HepG2 (cell line): ENCODE results near the gene PIM3. TPM values are rescaled to one million over a fixed set of nuclear protein-coding genes. Genes with fewer than 3 reads are reported as not detected.

Experiments used
- ATM ChIP-seq: fragments of 450-650 bp; IDR thresholded peaks from 2 replicates; pipeline ENCODE4 v1.7.1; 2017; ENCODE audit warnings: mild to moderate bottlenecking, borderline replicate concordance
- BCL3 ChIP-seq: sonication (generic); formaldehyde crosslinking; IDR thresholded peaks from 2 replicates; pipeline ENCODE4 v1.5.1; 2020; ENCODE audit warnings: mild to moderate bottlenecking, missing genetic modification reagents, moderate library complexity
- DZIP1 ChIP-seq: sonication (generic); formaldehyde crosslinking; IDR thresholded peaks from 2 replicates; pipeline ENCODE4 v1.5.0; 2020; ENCODE audit warnings: mild to moderate bottlenecking, missing genetic modification reagents
- ELF4 ChIP-seq: sonication (generic); formaldehyde crosslinking; IDR thresholded peaks from 2 replicates; pipeline ENCODE4 v1.5.0; 2020; ENCODE audit warnings: missing genetic modification reagents, mild to moderate bottlenecking, moderate library complexity, borderline replicate concordance
- ETV5 ChIP-seq: IDR thresholded peaks from 2 replicates; pipeline ENCODE4 v1.6.1; 2018; ENCODE audit warnings: missing biosample characterization, missing genetic modification reagents, inconsistent platforms, borderline replicate concordance
- HCFC1 ChIP-seq: fragments of 150-350 bp; IDR thresholded peaks from 2 replicates; pipeline ENCODE4 v1.6.1; 2014; ENCODE audit warnings: low read depth, low read length
- HMG20A ChIP-seq: IDR thresholded peaks from 2 replicates; pipeline ENCODE4 v1.6.1; 2016; ENCODE audit warnings: borderline replicate concordance
- MATR3 ChIP-seq: sonication (generic); formaldehyde crosslinking; IDR thresholded peaks from 2 replicates; pipeline ENCODE4 v1.4.0; 2020; ENCODE audit warnings: missing genetic modification reagents
- NFIB ChIP-seq: sonication (generic); formaldehyde crosslinking; IDR thresholded peaks from 2 replicates; pipeline ENCODE4 v1.9.0; 2021; ENCODE audit warnings: missing genetic modification reagents, mild to moderate bottlenecking, borderline replicate concordance
- PCBP2 ChIP-seq: fragments of 200-400 bp; formaldehyde crosslinking; optimal IDR thresholded peaks from 2 replicates; pipeline ENCODE3; 2018; ENCODE audit warnings: low read length, low read depth; ENCODE audit not compliant: poor library complexity, severe bottlenecking
- TEF ChIP-seq: sonication (generic); formaldehyde crosslinking; IDR thresholded peaks from 2 replicates; pipeline ENCODE4 v1.5.0; 2020; ENCODE audit warnings: missing genetic modification reagents
- TGIF2 ChIP-seq: IDR thresholded peaks from 2 replicates; pipeline ENCODE4 v1.6.1; 2016; ENCODE audit warnings: control low read depth, missing compliant biosample characterization
- TOE1 ChIP-seq: sonication (generic); formaldehyde crosslinking; IDR thresholded peaks from 2 replicates; pipeline ENCODE4 v1.4.0; 2020; ENCODE audit warnings: mild to moderate bottlenecking, missing genetic modification reagents
- TSC22D2 ChIP-seq: sonication (generic); formaldehyde crosslinking; IDR thresholded peaks from 2 replicates; pipeline ENCODE4 v1.5.1; 2020; ENCODE audit warnings: missing genetic modification reagents, mild to moderate bottlenecking, borderline replicate concordance
- ZNF251 ChIP-seq: sonication (generic); formaldehyde crosslinking; IDR thresholded peaks from 2 replicates; pipeline ENCODE4 v1.9.0; 2021; ENCODE audit warnings: mild to moderate bottlenecking, missing genetic modification reagents
- ZNF263 ChIP-seq: sonication (generic); formaldehyde crosslinking; IDR thresholded peaks from 2 replicates; pipeline ENCODE4 v1.4.0; 2020; ENCODE audit warnings: missing genetic modification reagents
- ZNF3 ChIP-seq: IDR thresholded peaks from 2 replicates; pipeline ENCODE4 v1.7.0; 2017; ENCODE audit warnings: inconsistent platforms
- ZNF484 ChIP-seq: sonication (generic); formaldehyde crosslinking; IDR thresholded peaks from 2 replicates; pipeline ENCODE4 v1.5.1; 2020; ENCODE audit warnings: mild to moderate bottlenecking, low read depth, missing genetic modification reagents, borderline replicate concordance
- ZNF564 ChIP-seq: sonication (generic); formaldehyde crosslinking; IDR thresholded peaks from 2 replicates; pipeline ENCODE4 v1.8.1; 2023; ENCODE audit warnings: mild to moderate bottlenecking, missing genetic modification reagents
- ZNF629 ChIP-seq: sonication (generic); formaldehyde crosslinking; conservative IDR thresholded peaks from 2 replicates; pipeline ENCODE4 v1.5.0; 2020; ENCODE audit warnings: missing genetic modification reagents
- ZNF687 ChIP-seq: sonication (generic); formaldehyde crosslinking; IDR thresholded peaks from 2 replicates; pipeline ENCODE4 v1.5.1; 2020; ENCODE audit warnings: mild to moderate bottlenecking, missing genetic modification reagents, moderate library complexity
- polyA plus RNA-seq, 8 experiments: library from polyadenylated mRNA; depleted of rRNA in 3 of 8; stranded (reverse) in 7 of 8; unstranded in 1 of 8; fragments of >200 nt; fragmentation: Illumina TruSeq in 4 of 8; extraction: Trizol in 4 of 8; gene quantifications; 2 replicates each; pipeline versions ENCODE4 v1.2.1 to v1.2.3, GENCODE V29; 2011 to 2016; ENCODE audit warnings: low read depth in 4 of 8, missing spikeins in 1 of 8, mixed read lengths in 1 of 8; ENCODE audit not compliant: insufficient read depth in 1 of 8
- total RNA-seq, 5 experiments: library from RNA; depleted of rRNA; stranded (reverse); fragments of >200 nt; fragmentation: Illumina TruSeq; extraction: Trizol; gene quantifications; 2 replicates each; pipeline ENCODE4 v1.2.3, GENCODE V29; 2016; ENCODE audit warnings: low read depth in 1 of 5

PIM3 gene
- total and polyA plus RNA-seq, 2 of the 13 experiments (the other 11 are each of a cell fraction or from before 2014, with no cell fraction given) = 21.6 to 31.2 TPM

GRCh38 chr22:49966774-49967705 lies 6.5 kb downstream of the PIM3 start (continued):
- no peak for TF ChIP-seq ATM
- TF ChIP-seq ELF4 (CRISPR knock-in tag) = no peak
- 0 out of 2 replicates have a peak, but pooled peaks have one; percentile 59 for TF ChIP-seq BCL3
- no peak for TF ChIP-seq HMG20A (CRISPR knock-in tag)
- TF ChIP-seq TSC22D2 (CRISPR knock-in tag) = 0 out of 2 replicates have a peak, but pooled peaks have one; percentile 11
- TF ChIP-seq ZNF3 (CRISPR knock-in tag) = no peak
- no peak for TF ChIP-seq TEF (CRISPR knock-in tag)
- TF ChIP-seq PCBP2 = no peak
- peak; percentile 90 for TF ChIP-seq ZNF687 (CRISPR knock-in tag)
- 0 out of 2 replicates have a peak, but pooled peaks have one; percentile 18 for TF ChIP-seq ZNF629 (CRISPR knock-in tag)
- TF ChIP-seq TGIF2 = no peak
- TF ChIP-seq MATR3 (CRISPR knock-in tag) = no peak
- TF ChIP-seq DZIP1 (CRISPR knock-in tag) = no peak
- TF ChIP-seq ETV5 = no peak
- TF ChIP-seq TOE1 (CRISPR knock-in tag) = no peak
- TF ChIP-seq HCFC1 = no peak
- no peak for TF ChIP-seq ZNF484 (CRISPR knock-in tag)
- TF ChIP-seq ZNF564 = no peak
- TF ChIP-seq ZNF263 (CRISPR knock-in tag) = 0 out of 2 replicates have a peak, but pooled peaks have one; percentile 14
- no peak for TF ChIP-seq NFIB (CRISPR knock-in tag)
- TF ChIP-seq ZNF251 = no peak
